Liver (tissue), 3 donors: ENCODE data around the gene HOXB9.

Experiments
- CTCF ChIP-seq: fragments of 150-350 bp; IDR thresholded peaks from 2 replicates; pipeline ENCODE4 v1.5.1; 2017; ENCODE audit warnings: improper control_type of control experiment, low read depth, low read length; ENCODE audit not compliant: missing input control
- EGR1 ChIP-seq, 2 donors: IDR thresholded peaks; 2 replicates each; pipeline ENCODE4 v1.6.1; 2016 to 2018; ENCODE audit warnings: antibody characterized with exemption in 2 of 2, low read depth in 2 of 2
- JUND ChIP-seq, 2 donors: IDR thresholded peaks; 2 replicates each; pipeline ENCODE4 v1.6.1; 2016; ENCODE audit warnings: antibody characterized with exemption in 2 of 2
- YY1 ChIP-seq: IDR thresholded peaks from 2 replicates; pipeline ENCODE4 v1.6.1; 2016; ENCODE audit warnings: antibody characterized with exemption, mild to moderate bottlenecking
- donor health status: healthy.
- donor health status: healthy.

GRCh38 chr17:48597528-48597777 lies 28.7 kb downstream of the HOXB9 start:
- TF ChIP-seq CTCF (no peak), JUND (IDR thresholded peaks at IDR 0.05) (no peak), EGR1 (IDR thresholded peaks at IDR 0.05; ENCODE audit: low read depth in 2 of 2) (no peak), YY1 (no peak)
